Endothelial cell of umbilical vein (primary cell): ENCODE measurements around the gene MLLT11. TPM values are rescaled to one million over a fixed set of nuclear protein-coding genes. Genes with fewer than 3 reads are reported as not detected.

ENCODE experiments used
- BruUV-seq: library from RNA; stranded (reverse); fragments of 400-500 nt; replicated peaks from 2 replicates; lab custom pipeline; 2021; lab: Mats Ljungman, UMichigan
- CTCF ChIA-PET: fragments of 300-600, 350-600 bp; sonication (Branson Sonifier 250); formaldehyde crosslinking; loops from one replicate; lab custom pipeline; 2021; ENCODE audit warnings: antibody characterized with exemption, inconsistent platforms; lab: Charles Lee
- POLR2A ChIA-PET: fragments of 300-600, 350-600 bp; sonication (Branson Sonifier 250); formaldehyde crosslinking; loops from one replicate; lab custom pipeline; 2021; ENCODE audit warnings: antibody characterized with exemption, inconsistent platforms; lab: Charles Lee
- DNase-seq: peaks from one replicate; pipeline ENCODE4 v3.0.0-alpha.2; 2011; ENCODE audit warnings: low read depth, low spot score
- FAIRE-seq: peaks from 2 replicates; lab custom pipeline; 2011; peaks lifted over from hg19 to GRCh38; lab: Jason Lieb, UNC
- H2AFZ ChIP-seq: 2 replicates; pipeline ENCODE4 v1.6.0; 2012; ENCODE audit warnings: low read depth, low read length, control low read depth, inconsistent platforms
- H3K27ac ChIP-seq: 2 replicates; pipeline ENCODE4 v1.5.1; 2011; ENCODE audit warnings: low read depth, mild to moderate bottlenecking, control low read depth, low read length, moderate library complexity; ENCODE audit not compliant: insufficient read depth
- H3K27me3 ChIP-seq, 2 experiments: 2 replicates each; pipeline versions ENCODE4 v1.6.0 to v1.6.1; 2011; ENCODE audit warnings: low read length in 2 of 2, mixed read lengths in 1 of 2; ENCODE audit not compliant: control insufficient read depth in 2 of 2, insufficient read depth in 2 of 2
- H3K36me3 ChIP-seq, 2 experiments: 2 replicates in 1 of 2; 3 replicates in 1 of 2; pipeline ENCODE4 v1.5.1; 2011; ENCODE audit warnings: low read length in 2 of 2, mild to moderate bottlenecking in 1 of 2, moderate library complexity in 1 of 2; ENCODE audit not compliant: control insufficient read depth in 2 of 2, insufficient read depth in 2 of 2; ENCODE audit errors: extremely low read depth in 1 of 2
- H3K4me1 ChIP-seq: 3 replicates; pipeline ENCODE4 v1.5.1; 2011; ENCODE audit warnings: mild to moderate bottlenecking, low read length; ENCODE audit not compliant: control insufficient read depth, insufficient read depth; ENCODE audit errors: extremely low read depth
- H3K4me2 ChIP-seq: 2 replicates; pipeline ENCODE4 v1.6.1; 2011; ENCODE audit warnings: low read length, control low read depth, mixed read lengths; ENCODE audit not compliant: insufficient read depth
- H3K4me3 ChIP-seq, 3 experiments: fragments of 200-600 bp in 1 of 3; sonication (generic), shearing (Covaris generic) in 1 of 3; replicated peaks in 1 of 3; 2 replicates each; pipeline ENCODE4 v1.5.1; 2011 to 2016; ENCODE audit warnings: control low read depth in 3 of 3, low read length in 3 of 3, mild to moderate bottlenecking in 2 of 3, inconsistent platforms in 1 of 3, low read depth in 1 of 3, moderate library complexity in 1 of 3; ENCODE audit not compliant: insufficient read depth in 1 of 3
- H3K79me2 ChIP-seq: 2 replicates; pipeline ENCODE4 v1.6.0; 2012; ENCODE audit warnings: low read length, inconsistent platforms; ENCODE audit not compliant: control insufficient read depth, insufficient read depth
- H3K9ac ChIP-seq: replicated peaks from 2 replicates; pipeline ENCODE3; 2011; ENCODE audit warnings: low read length, control low read depth; ENCODE audit not compliant: insufficient read depth; ENCODE audit errors: extremely low read depth
- H3K9me1 ChIP-seq: replicated peaks from 3 replicates; pipeline ENCODE4 v1.6.0; 2011; ENCODE audit warnings: mild to moderate bottlenecking, low read length; ENCODE audit not compliant: control insufficient read depth, insufficient read depth; ENCODE audit errors: extremely low read depth
- H3K9me3 ChIP-seq: replicated peaks from 2 replicates; pipeline ENCODE4 v1.5.1; 2012; ENCODE audit warnings: low read length, inconsistent platforms; ENCODE audit not compliant: control insufficient read depth, insufficient read depth
- H4K20me1 ChIP-seq: replicated peaks from 2 replicates; pipeline ENCODE3; 2011; ENCODE audit warnings: mild to moderate bottlenecking, low read length; ENCODE audit not compliant: control insufficient read depth, insufficient read depth; ENCODE audit errors: extremely low read depth
- CTCF ChIP-seq, 2 donors: IDR thresholded peaks; 1 replicate in 1 of 2; 2 replicates in 1 of 2; pipeline ENCODE4 v1.5.1; 2011; ENCODE audit warnings: low read length in 2 of 2, mild to moderate bottlenecking in 2 of 2, moderate library complexity in 2 of 2, control low read depth in 1 of 2, inconsistent platforms in 1 of 2, low read depth in 1 of 2; ENCODE audit not compliant: insufficient read depth in 1 of 2; ENCODE audit errors: extremely low read depth in 1 of 2
- EZH2 ChIP-seq: IDR thresholded peaks from 2 replicates; pipeline ENCODE4 v1.6.1; 2012; ENCODE audit warnings: borderline replicate concordance, low read depth, mild to moderate bottlenecking, moderate library complexity, low read length, inconsistent platforms; ENCODE audit not compliant: severe bottlenecking
- FOS ChIP-seq: IDR thresholded peaks from 2 replicates; pipeline ENCODE4 v1.6.1; 2011; ENCODE audit warnings: mild to moderate bottlenecking, low read length, moderate library complexity, borderline replicate concordance; ENCODE audit not compliant: insufficient read depth
- GATA2 ChIP-seq: IDR thresholded peaks from 2 replicates; pipeline ENCODE4 v1.7.0; 2011; ENCODE audit warnings: low read depth, mild to moderate bottlenecking, moderate library complexity, mixed read lengths, low read length; ENCODE audit not compliant: insufficient read length, insufficient read depth
- JUN ChIP-seq: IDR thresholded peaks from 2 replicates; pipeline ENCODE4 v1.6.1; 2011; ENCODE audit warnings: borderline replicate concordance, low read depth; ENCODE audit not compliant: insufficient read length, insufficient read depth
- MAX ChIP-seq: IDR thresholded peaks from 2 replicates; pipeline ENCODE4 v1.6.1; 2011; ENCODE audit not compliant: insufficient read depth, insufficient read length
- MYC ChIP-seq: IDR thresholded peaks from one replicate; pipeline ENCODE4 v1.6.1; 2011; ENCODE audit warnings: mild to moderate bottlenecking, low read depth, low read length
- POLR2A ChIP-seq: IDR thresholded peaks from 2 replicates; pipeline ENCODE4 v1.6.1; 2012; ENCODE audit warnings: low read depth, mild to moderate bottlenecking, control low read depth, low read length
- POLR2AphosphoS5 ChIP-seq: IDR thresholded peaks from 2 replicates; pipeline ENCODE4 v1.6.1; 2012; ENCODE audit warnings: low read depth, mild to moderate bottlenecking, control low read depth, low read length, moderate library complexity; ENCODE audit not compliant: insufficient read depth
- dilution Hi-C: fragments of 300-500 bp; cut with MboI; formaldehyde crosslinking; loops from one replicate; pipeline ENCODE4 v1.15.0; 2019; ENCODE audit warnings: low sequenced_read_pairs; ENCODE audit not compliant: extremely low pct_ligation_motif_present
- intact Hi-C: fragments of 100-400 bp; cut with micrococcal nuclease; formaldehyde crosslinking; loops from one replicate; pipeline ENCODE4 v1.10.0; 2022
- polyA plus RNA-seq, 4 experiments: library from polyadenylated mRNA; depleted of rRNA in 3 of 4; stranded (reverse) in 3 of 4; unstranded in 1 of 4; fragments of >200 nt; gene quantifications; 2 replicates each; pipeline versions ENCODE4 v1.2.1 to v1.2.3, GENCODE V29; 2011 to 2012; ENCODE audit warnings: missing spikeins in 1 of 4
- small RNA-seq: library from RNA; depleted of rRNA; stranded (forward); fragments of <200 nt; gene quantifications from one replicate; pipeline ENCODE3, GENCODE V24; 2012; ENCODE audit warnings: low replicate concordance, low read depth; ENCODE audit not compliant: insufficient read depth, insufficient read length
- total RNA-seq: library from RNA; stranded (reverse); gene quantifications from 2 replicates; pipeline ENCODE4 v1.2.3, GENCODE V29; 2021

MLLT11 gene
- total and polyA plus RNA-seq, 2 donors (not counting 3 experiments of a cell fraction or from before 2014, with no cell fraction given), result 25.2 to 26.5 TPM

- dilution Hi-C loops (no loop called here), intact Hi-C loops (no loop called here)
- H2AFZ ChIP-seq, result no peak overlapping the region
- H3K36me3 ChIP-seq, result no peaks in the 10 kb centered on the region
- H3K27me3 ChIP-seq, result no peaks in the 10 kb centered on the region
- H3K4me2 ChIP-seq, result no peak overlapping the region
- POLR2A ChIA-PET, result interaction anchor here (0.6 kb wide), 1 partner anchor 56 kb away, joined by 3 read pairs; no protein-coding TSS in a partner anchor
- CTCF ChIA-PET, result interaction anchor here (3.6 kb wide), 1 partner anchor 14 kb away, joined by 22 read pairs; no protein-coding TSS in a partner anchor
- no peaks in the 10 kb centered on the region for H3K4me1 ChIP-seq
- H3K9me3 ChIP-seq, result no peaks in the 10 kb centered on the region
- H4K20me1 ChIP-seq, result no peaks in the 10 kb centered on the region
- H3K9ac ChIP-seq, result no peak overlapping the region
- no peak overlapping the region for H3K27ac ChIP-seq
- FAIRE-seq (no peak), DNase-seq (no peak)
- TF ChIP-seq GATA2 (no peak), CTCF (IDR thresholded peaks at IDR 0.05; ENCODE audit: extremely low read depth in 1 of 2, insufficient read depth in 1 of 2, low read depth in 1 of 2, low read length in 2 of 2) (no peak), JUN (no peak), POLR2A (no peak), MAX (no peak), EZH2 (no peak), FOS (no peak), POLR2AphosphoS5 (no peak), MYC (no peak)
- H3K4me3 ChIP-seq, result no peak overlapping the region
- H3K79me2 ChIP-seq, result no peaks in the 10 kb centered on the region
- H3K9me1 ChIP-seq, result no peaks in the 10 kb centered on the region
- BruUV-seq, result no TSS peak
These were observed 53.7 kb downstream of the MLLT11 start for GRCh38 chr1:151113877-151114276.

Small RNAs within 50 kb of the gene (small RNA-seq; reads per million reads assigned to genes)
- not detected for gene RNU6-884P

Other genes starting within 250 kb of the MLLT11 start
- 30.2 and 40.3 TPM in 2 replicates for gene ARNT, start 183.8 kb upstream of the MLLT11 start, total RNA-seq
- 24.3 and 24.8 TPM in 2 replicates for gene ARNT, start 183.8 kb upstream of the MLLT11 start, polyA plus RNA-seq
- not detected in 2 replicates for gene CTXND2, start 173.3 kb upstream of the MLLT11 start, total RNA-seq
- not detected in 2 replicates for gene CTXND2, start 173.3 kb upstream of the MLLT11 start, polyA plus RNA-seq
- gene SETDB1, start 134.0 kb upstream of the MLLT11 start, total RNA-seq, result 42.0 and 49.2 TPM in 2 replicates
- gene SETDB1, start 134.0 kb upstream of the MLLT11 start, polyA plus RNA-seq, result 25.1 and 25.3 TPM in 2 replicates
- 155 and 171 TPM in 2 replicates for gene CERS2, start 85.6 kb upstream of the MLLT11 start, total RNA-seq
- gene CERS2, start 85.6 kb upstream of the MLLT11 start, polyA plus RNA-seq, result 143 and 158 TPM in 2 replicates
- gene ANXA9, start 78.1 kb upstream of the MLLT11 start, total RNA-seq, result not detected in 2 replicates
- gene ANXA9, start 78.1 kb upstream of the MLLT11 start, polyA plus RNA-seq, result not detected in 2 replicates
- 11.7 and 12.0 TPM in 2 replicates for gene MINDY1, start 53.5 kb upstream of the MLLT11 start, total RNA-seq
- gene MINDY1, start 53.5 kb upstream of the MLLT11 start, polyA plus RNA-seq, result 15.4 and 16.1 TPM in 2 replicates
- gene PRUNE1, start 51.9 kb upstream of the MLLT11 start, total RNA-seq, result 8.0 and 8.6 TPM in 2 replicates
- gene PRUNE1, start 51.9 kb upstream of the MLLT11 start, polyA plus RNA-seq, result 17.5 and 19.3 TPM in 2 replicates
- gene BNIPL, start 23.8 kb upstream of the MLLT11 start, total RNA-seq, result 0.42 and 0.67 TPM in 2 replicates
- 0.26 and 0.41 TPM in 2 replicates for gene BNIPL, start 23.8 kb upstream of the MLLT11 start, polyA plus RNA-seq
- 3.2 and 3.5 TPM in 2 replicates for gene C1orf56, start 12.6 kb upstream of the MLLT11 start, total RNA-seq
- 3.0 and 3.6 TPM in 2 replicates for gene C1orf56, start 12.6 kb upstream of the MLLT11 start, polyA plus RNA-seq
- gene CDC42SE1, start 775 bp upstream of the MLLT11 start, total RNA-seq, result 85.9 and 92.7 TPM in 2 replicates
- 58.4 and 59.6 TPM in 2 replicates for gene CDC42SE1, start 775 bp upstream of the MLLT11 start, polyA plus RNA-seq
- 4.3 and 5.0 TPM in 2 replicates for gene GABPB2, start 10.4 kb downstream of the MLLT11 start, total RNA-seq
- 2.6 and 3.6 TPM in 2 replicates for gene GABPB2, start 10.4 kb downstream of the MLLT11 start, polyA plus RNA-seq
- gene SEMA6C, start 86.2 kb downstream of the MLLT11 start, total RNA-seq, result 46.2 and 53.0 TPM in 2 replicates
- 66.0 and 71.9 TPM in 2 replicates for gene SEMA6C, start 86.2 kb downstream of the MLLT11 start, polyA plus RNA-seq
- not detected in 2 replicates for gene TNFAIP8L2, start 96.3 kb downstream of the MLLT11 start, total RNA-seq
- gene TNFAIP8L2, start 96.3 kb downstream of the MLLT11 start, polyA plus RNA-seq, result 0.06 TPM in 1 of 2 replicates, not detected in the other
- 6.4 and 8.2 TPM in 2 replicates for gene LYSMD1, start 105.5 kb downstream of the MLLT11 start, total RNA-seq
- gene LYSMD1, start 105.5 kb downstream of the MLLT11 start, polyA plus RNA-seq, result 1.7 and 2.1 TPM in 2 replicates
- gene SCNM1, start 105.7 kb downstream of the MLLT11 start, total RNA-seq, result 43.1 and 49.0 TPM in 2 replicates
- 14.1 and 17.3 TPM in 2 replicates for gene SCNM1, start 105.7 kb downstream of the MLLT11 start, polyA plus RNA-seq
- 1.4 TPM in 2 replicates for gene TMOD4, start 115.6 kb downstream of the MLLT11 start, total RNA-seq
- 0.22 TPM in 1 of 2 replicates, not detected in the other for gene TMOD4, start 115.6 kb downstream of the MLLT11 start, polyA plus RNA-seq
- gene VPS72, start 129.8 kb downstream of the MLLT11 start, total RNA-seq, result 83.1 and 85.2 TPM in 2 replicates
- 73.1 and 76.2 TPM in 2 replicates for gene VPS72, start 129.8 kb downstream of the MLLT11 start, polyA plus RNA-seq
- 72.1 and 77.0 TPM in 2 replicates for gene PIP5K1A, start 138.2 kb downstream of the MLLT11 start, total RNA-seq
- gene PIP5K1A, start 138.2 kb downstream of the MLLT11 start, polyA plus RNA-seq, result 79.3 and 89.2 TPM in 2 replicates
- gene PSMD4, start 194.3 kb downstream of the MLLT11 start, total RNA-seq, result 181 and 184 TPM in 2 replicates
- 251 and 266 TPM in 2 replicates for gene PSMD4, start 194.3 kb downstream of the MLLT11 start, polyA plus RNA-seq
- gene ZNF687, start 221.9 kb downstream of the MLLT11 start, total RNA-seq, result 15.5 and 17.9 TPM in 2 replicates
- 20.1 and 30.9 TPM in 2 replicates for gene ZNF687, start 221.9 kb downstream of the MLLT11 start, polyA plus RNA-seq